CD14-positive monocyte (primary cell): Measurements from ENCODE around the gene KCNQ1. TPM values are rescaled to one million over a fixed set of nuclear protein-coding genes. Genes with fewer than 3 reads are reported as not detected.

ENCODE experiments used
- DNase-seq, 3 donors: peaks; one replicate each; pipeline ENCODE4 v3.0.0-alpha.2; 2011 to 2022
- H2AFZ ChIP-seq: 2 replicates; pipeline ENCODE4 v1.6.0; 2012; ENCODE audit warnings: mild to moderate bottlenecking, low read depth, low read length, inconsistent platforms; ENCODE audit not compliant: insufficient read depth, poor library complexity, severe bottlenecking
- H3K27ac ChIP-seq, 2 donors: 1 replicate in 1 of 2; 2 replicates in 1 of 2; pipeline ENCODE4 v1.5.1; 2012 to 2013; ENCODE audit warnings: low read length in 2 of 2, control low read depth in 1 of 2, inconsistent platforms in 1 of 2, low read depth in 1 of 2, mild to moderate bottlenecking in 1 of 2
- H3K27me3 ChIP-seq, 2 donors: one replicate each; pipeline versions ENCODE4 v1.6.0 to v1.6.1; 2011 to 2013; ENCODE audit warnings: low read length in 2 of 2; ENCODE audit not compliant: control insufficient read depth in 2 of 2, insufficient read depth in 2 of 2
- H3K36me3 ChIP-seq, 2 donors: replicated peaks in 1 of 2; 1 replicate in 1 of 2; 2 replicates in 1 of 2; pipeline versions ENCODE4 v1.5.1 to v1.6.1; 2012 to 2013; ENCODE audit warnings: low read length in 2 of 2, control low read depth in 1 of 2, inconsistent platforms in 1 of 2, mild to moderate bottlenecking in 1 of 2; ENCODE audit not compliant: insufficient read depth in 2 of 2, control insufficient read depth in 1 of 2
- H3K4me1 ChIP-seq, 2 donors: 1 replicate in 1 of 2; 2 replicates in 1 of 2; pipeline versions ENCODE4 v1.5.1 to v1.6.1; 2012 to 2013; ENCODE audit warnings: low read length in 2 of 2, control low read depth in 1 of 2, inconsistent platforms in 1 of 2, mild to moderate bottlenecking in 1 of 2, moderate library complexity in 1 of 2; ENCODE audit not compliant: insufficient read depth in 2 of 2, control insufficient read depth in 1 of 2
- H3K4me2 ChIP-seq: replicated peaks from 2 replicates; pipeline ENCODE3; 2012; ENCODE audit warnings: low read length, moderate library complexity, mild to moderate bottlenecking; ENCODE audit not compliant: poor library complexity, severe bottlenecking; ENCODE audit errors: extremely low read depth
- H3K4me3 ChIP-seq, 3 experiments: fragments of 200-600 bp in 1 of 3; sonication (generic) in 1 of 3; replicated peaks in 1 of 3; 1 replicate in 2 of 3; 2 replicates in 1 of 3; pipeline ENCODE4 v1.5.1; 2011 to 2013; ENCODE audit warnings: low read length in 3 of 3, mild to moderate bottlenecking in 3 of 3, control low read depth in 2 of 3, low read depth in 2 of 3, inconsistent platforms in 1 of 3, moderate library complexity in 1 of 3
- H3K79me2 ChIP-seq: 2 replicates; pipeline ENCODE4 v1.6.0; 2012; ENCODE audit warnings: mild to moderate bottlenecking, control low read depth, inconsistent platforms, low read length, moderate library complexity; ENCODE audit not compliant: insufficient read depth
- H3K9ac ChIP-seq: 2 replicates; pipeline ENCODE4 v1.6.0; 2017; ENCODE audit warnings: low read length, mild to moderate bottlenecking; ENCODE audit not compliant: insufficient read depth, poor library complexity, severe bottlenecking
- H3K9me3 ChIP-seq, 2 donors: replicated peaks in 1 of 2; 1 replicate in 1 of 2; 2 replicates in 1 of 2; pipeline versions ENCODE4 v1.5.1 to v1.6.1; 2012 to 2013; ENCODE audit warnings: low read length in 2 of 2, control low read depth in 1 of 2; ENCODE audit not compliant: control insufficient read depth in 1 of 2, insufficient read depth in 1 of 2
- H4K20me1 ChIP-seq: 2 replicates; pipeline ENCODE4 v1.6.0; 2012; ENCODE audit warnings: mild to moderate bottlenecking, low read length, control low read depth, moderate library complexity; ENCODE audit not compliant: insufficient read depth
- H3K27ac Mint-ChIP-seq, 7 donors: one replicate each; pipeline ENCODE4 v1.8.0; 2020; ENCODE audit warnings: mild to moderate bottlenecking in 7 of 7, mixed read lengths in 7 of 7, moderate library complexity in 6 of 7, inconsistent platforms in 2 of 7
- H3K27me3 Mint-ChIP-seq, 3 donors: one replicate each; pipeline ENCODE4 v1.8.0; 2021 to 2022; ENCODE audit warnings: low read depth in 3 of 3, mild to moderate bottlenecking in 3 of 3, mixed read lengths in 3 of 3, moderate library complexity in 3 of 3, inconsistent platforms in 1 of 3
- H3K36me3 Mint-ChIP-seq, 2 donors: one replicate each; pipeline ENCODE4 v1.8.0; 2020; ENCODE audit warnings: mixed read lengths in 2 of 2, inconsistent platforms in 1 of 2, mild to moderate bottlenecking in 1 of 2
- H3K4me1 Mint-ChIP-seq: one replicate; pipeline ENCODE4 v1.8.0; 2020; ENCODE audit warnings: mild to moderate bottlenecking, mixed read lengths
- H3K4me3 Mint-ChIP-seq, 2 donors: one replicate each; pipeline ENCODE4 v1.8.0; 2020; ENCODE audit warnings: mild to moderate bottlenecking in 2 of 2, mixed read lengths in 2 of 2, moderate library complexity in 1 of 2
- H3K9me3 Mint-ChIP-seq, 7 donors: one replicate each; pipeline ENCODE4 v1.8.0; 2020 to 2022; ENCODE audit warnings: mixed read lengths in 7 of 7, mild to moderate bottlenecking in 6 of 7, moderate library complexity in 6 of 7, inconsistent platforms in 2 of 7
- CTCF ChIP-seq: fragments of 200-600 bp; IDR thresholded peaks from one replicate; pipeline ENCODE4 v1.8.0; 2022; ENCODE audit warnings: antibody characterized with exemption, mild to moderate bottlenecking
- WGBS: methylation state at CpG from one replicate; pipeline ENCODE4 v1.1.5; 2013; ENCODE audit warnings: missing lambda C conversion rate; ENCODE audit not compliant: insufficient coverage; 5-methylcytosine and 5-hydroxymethylcytosine counted together
- intact Hi-C, 2 donors: fragments of 100-400 bp; cut with micrococcal nuclease; formaldehyde crosslinking; loops; one replicate each; pipeline versions ENCODE4 v1.15.0 to v1.15.1; 2023
- polyA plus RNA-seq, 3 donors: library from polyadenylated mRNA; depleted of rRNA in 1 of 3; unstranded in 2 of 3; stranded (reverse) in 1 of 3; fragments of 300-500 nt in 2 of 3; fragments of >200 nt in 1 of 3; fragmentation: Illumina TruSeq in 2 of 3; gene quantifications; 1 replicate in 2 of 3; 2 replicates in 1 of 3; pipeline ENCODE4 v1.2.3, GENCODE V29; 2012 to 2021

KCNQ1 gene
- polyA plus RNA-seq, 3 donors = 14.9 to 31.8 (median 21.6) TPM

DNA sequence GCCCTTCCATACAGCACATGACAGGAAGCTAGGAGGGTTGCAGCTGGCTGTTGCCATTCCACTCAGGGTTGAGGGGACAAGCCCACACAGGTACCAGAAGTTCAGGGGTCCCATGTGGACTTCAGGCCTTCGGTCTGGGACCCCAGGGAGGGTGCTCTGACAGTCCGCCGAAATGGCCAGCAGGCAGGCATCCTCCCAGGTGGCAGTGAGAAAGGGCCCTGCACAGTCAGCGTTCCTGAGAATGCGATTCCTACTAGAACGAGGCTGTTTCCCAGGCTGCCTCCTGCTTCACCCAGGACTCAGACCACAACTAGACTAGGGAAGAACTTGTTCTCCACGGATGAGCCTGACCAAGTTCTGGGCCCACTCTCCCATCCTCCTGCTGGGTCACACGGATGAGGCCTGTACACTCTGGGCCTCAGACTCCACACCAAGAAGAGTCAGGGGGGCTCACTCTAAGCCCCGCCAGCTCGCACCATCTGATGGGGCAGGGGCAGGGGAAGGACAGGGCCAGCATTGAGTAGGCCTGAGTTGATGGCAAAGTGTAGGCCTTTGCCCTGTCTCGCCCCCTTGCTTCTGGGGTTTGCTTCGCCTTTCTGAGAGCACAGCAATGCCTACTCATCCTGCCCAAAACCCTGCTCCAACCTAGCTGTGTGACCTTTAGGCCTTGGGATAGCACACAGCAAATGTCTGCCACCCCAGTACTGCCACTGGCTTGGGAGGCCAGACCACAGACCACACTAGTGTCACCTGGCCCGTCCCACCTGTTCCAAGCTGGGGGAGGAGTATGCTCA is 241.0 kb downstream of the KCNQ1 start:
- H3K4me1 ChIP-seq = peaks cover 10 to 11% of the 10 kb centered on the region in 2 donors
- intact Hi-C loops = no loop called here
- no peaks in the 10 kb centered on the region for H3K79me2 ChIP-seq
- H3K27me3 ChIP-seq = no peaks in the 10 kb centered on the region
- no peak overlapping the region for H3K4me3 ChIP-seq
- H3K9me3 ChIP-seq = no peaks in the 10 kb centered on the region
- TF ChIP-seq CTCF = no peak
- Mint-ChIP-seq H3K27me3 (no peaks in the 10 kb centered on the region), H3K36me3 (peaks cover 25 to 40% of the 10 kb centered on the region in 2 donors), H3K4me1 (peaks cover 12% of the 10 kb centered on the region), H3K4me3 (peak overlapping the region in 1 of 2 donors; percentile 12), H3K9me3 (peaks cover 0 to 2% (median 0%) of the 10 kb centered on the region in 7 donors), H3K27ac (no peak overlapping the region)
- no peak overlapping the region for H3K9ac ChIP-seq
- DNase-seq = no peak
- 98% methylated on average over 10 of the region's 13 CpGs for WGBS
- no peak overlapping the region for H2AFZ ChIP-seq
- no peak overlapping the region for H3K4me2 ChIP-seq
- H3K27ac ChIP-seq = no peak overlapping the region
- peaks cover 23 to 60% of the 10 kb centered on the region in 2 donors for H3K36me3 ChIP-seq
- H4K20me1 ChIP-seq = peaks cover 93% of the 10 kb centered on the region

GRCh38 chr11:2686360-2687222 is 241.8 kb downstream of the KCNQ1 start:
- Histone ChIP-seq H3K9ac (no peak overlapping the region), H3K79me2 (no peaks in the 10 kb centered on the region), H4K20me1 (peaks cover 94% of the 10 kb centered on the region), H3K4me2 (no peak overlapping the region), H3K4me1 (peaks cover 3% of the 10 kb centered on the region in 2 donors), H3K27ac (no peak overlapping the region), H3K9me3 (no peaks in the 10 kb centered on the region), H2AFZ (no peak overlapping the region), H3K27me3 (no peaks in the 10 kb centered on the region), H3K36me3 (peaks cover 23 to 60% of the 10 kb centered on the region in 2 donors), H3K4me3 (no peak overlapping the region)
- H3K27me3 Mint-ChIP-seq = no peaks in the 10 kb centered on the region
- peaks cover 3% of the 10 kb centered on the region for H3K4me1 Mint-ChIP-seq
- no peak overlapping the region for H3K4me3 Mint-ChIP-seq
- intact Hi-C loops = no loop called here
- WGBS = 96% methylated on average over 7 of the region's 7 CpGs
- DNase-seq = no peak
- H3K9me3 Mint-ChIP-seq = peaks cover 0 to 2% (median 0%) of the 10 kb centered on the region in 7 donors
- H3K36me3 Mint-ChIP-seq = peaks cover 25 to 46% of the 10 kb centered on the region in 2 donors
- no peak for TF ChIP-seq CTCF
- H3K27ac Mint-ChIP-seq = no peak overlapping the region
